ENCODE measurements around the gene CDKN1C.

The CDKN1C gene

GRCh38 chr11:2841411-2842190 lies 44.0 kb downstream of the CDKN1C start:
- no peak for DNase-seq

- DNase-seq, result no peak
Measured at GRCh38 chr11:2839395-2839943, 46.1 kb downstream of the CDKN1C start.

DNA sequence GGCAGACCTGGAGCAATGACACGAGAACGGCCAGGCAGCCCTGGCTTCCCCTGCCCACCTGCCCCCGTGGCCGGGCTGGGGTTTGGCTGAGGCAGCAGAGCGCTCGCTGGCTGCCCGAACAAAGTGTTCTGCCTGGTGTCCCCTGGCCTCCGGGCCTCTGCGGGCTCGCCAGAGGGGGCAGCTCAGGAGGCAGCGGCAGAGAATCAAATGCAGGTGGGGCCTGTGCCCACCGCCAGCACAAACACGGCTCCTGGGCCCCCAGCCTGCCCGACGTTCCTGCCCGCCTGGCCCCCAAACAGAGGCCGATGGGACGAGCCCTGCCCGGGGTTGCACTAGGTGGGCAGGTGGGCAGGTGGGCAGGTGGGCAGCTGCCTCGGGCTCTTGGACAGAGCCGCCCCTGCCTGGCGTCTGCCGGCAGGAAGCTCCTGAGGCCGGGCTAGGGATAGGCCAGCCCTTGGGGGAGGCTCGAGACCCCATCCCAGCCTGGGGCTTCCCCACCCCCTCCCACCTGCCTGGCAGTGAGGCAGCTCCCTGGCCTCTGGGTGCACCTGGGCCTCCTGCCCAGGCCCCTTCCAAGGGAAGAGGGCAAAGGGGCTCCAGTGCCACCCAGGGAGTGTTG lies 46.8 kb downstream of the CDKN1C start:
- DNase-seq, result no peak

DNA sequence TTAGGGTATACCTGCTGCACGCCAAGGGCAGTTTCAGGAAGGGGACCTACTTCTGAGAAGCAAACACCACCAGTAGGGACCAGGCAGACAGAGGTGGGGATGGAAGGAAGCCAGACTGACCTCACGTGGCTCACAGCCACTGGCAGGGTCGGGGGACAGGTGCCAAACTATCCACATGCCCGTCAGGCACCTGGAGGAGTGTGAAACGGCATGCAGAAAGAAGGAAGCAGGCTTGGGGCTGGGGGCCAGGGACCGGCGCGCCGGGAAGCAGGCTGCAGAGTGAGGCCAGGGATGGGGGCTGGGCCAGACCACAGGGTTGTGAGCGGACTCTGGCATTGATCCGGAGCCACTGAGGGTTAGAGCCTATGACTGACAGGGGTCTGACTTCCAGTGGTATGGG lies 47.5 kb downstream of the CDKN1C start:
- no peak for DNase-seq

GRCh38 chr11:2837651-2838050 lies 47.9 kb downstream of the CDKN1C start:
- no peak for DNase-seq

GRCh38 chr11:2837096-2837601 lies 48.4 kb downstream of the CDKN1C start:
- DNase-seq, result no peak

GRCh38 chr11:2836315-2837095 lies 49.1 kb downstream of the CDKN1C start:
- DNase-seq, result no peak

DNA sequence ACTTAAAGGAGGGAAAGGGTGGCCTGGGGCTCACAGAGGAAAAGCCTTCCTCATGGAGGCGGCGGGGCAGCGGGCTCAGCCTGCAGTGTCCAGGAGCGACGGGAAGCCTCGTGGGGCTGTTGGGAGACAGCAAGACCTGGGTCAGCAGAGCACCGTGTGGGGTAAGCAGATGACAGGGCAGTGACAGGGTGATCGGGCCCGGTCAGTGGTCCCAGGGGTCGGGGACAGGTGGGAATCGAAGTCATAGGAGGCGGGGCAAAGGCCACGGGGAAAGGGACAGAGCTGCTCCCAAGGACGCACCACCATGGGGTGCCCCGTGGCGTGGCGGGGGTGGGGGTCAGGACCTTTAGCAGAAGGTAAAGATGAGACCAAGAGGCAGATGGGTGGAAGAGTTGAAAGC lies 49.8 kb downstream of the CDKN1C start:
- no peak for DNase-seq

GRCh38 chr11:2835296-2835695 lies 50.3 kb downstream of the CDKN1C start:
- DNase-seq, result no peak

- DNase-seq, result no peak
Measured at GRCh38 chr11:2834503-2835273, 50.9 kb downstream of the CDKN1C start.

GRCh38 chr11:2833716-2834502 lies 51.7 kb downstream of the CDKN1C start:
- DNase-seq, result no peak

Measured in stimulated activated CD4-positive, alpha-beta T cell treated with anti-CD3 and anti-CD28 coated beads, Interleukin-15, amount 100 ng/mL, for 24 hours (primary cell).